Panc1 (cell line): ENCODE data around the gene RTN4IP1. TPM values are rescaled to one million over a fixed set of nuclear protein-coding genes. Genes with fewer than 3 reads are reported as not detected.

Experiments used
- ATAC-seq: fragments of 200-7000 bp; cut with Tn5 transposase; 2 replicates; pipeline ENCODE4 v1.9.1; 2020; ENCODE audit warnings: mild to moderate bottlenecking, moderate library complexity
- BruUV-seq: library from RNA; stranded (reverse); fragments of 400-500 nt; replicated peaks from 2 replicates; lab custom pipeline; 2021; lab: Mats Ljungman, UMichigan
- CTCF ChIA-PET: fragments of 300-600 bp; sonication (Branson Sonifier 250); formaldehyde crosslinking; loops from one replicate; lab custom pipeline; 2022; ENCODE audit warnings: antibody characterized with exemption; lab: Charles Lee
- POLR2A ChIA-PET: fragments of 300-600 bp; sonication (Branson Sonifier 250); formaldehyde crosslinking; loops from one replicate; lab custom pipeline; 2022; ENCODE audit warnings: antibody characterized with exemption; lab: Charles Lee
- DNase-seq: peaks from one replicate; pipeline ENCODE4 v3.0.0-alpha.2; 2010; ENCODE audit warnings: low read depth, low spot score
- H3K27ac ChIP-seq: 2 replicates; pipeline ENCODE4 v1.5.1; 2011; ENCODE audit warnings: mild to moderate bottlenecking, low read length, inconsistent platforms
- H3K27me3 ChIP-seq: fragments of 200-500 bp; sonication (Bioruptor generic); 2 replicates; pipeline ENCODE4 v1.6.0; 2014; ENCODE audit warnings: low read length, inconsistent platforms; ENCODE audit not compliant: control insufficient read depth, insufficient read depth
- H3K36me3 ChIP-seq: fragments of 200-500 bp; sonication (Bioruptor generic); 2 replicates; pipeline ENCODE4 v1.5.1; 2014; ENCODE audit warnings: inconsistent platforms, mild to moderate bottlenecking, low read length, moderate library complexity; ENCODE audit not compliant: control insufficient read depth, insufficient read depth
- H3K4me1 ChIP-seq: 2 replicates; pipeline ENCODE4 v1.5.1; 2011; ENCODE audit warnings: inconsistent platforms, mild to moderate bottlenecking, low read length, moderate library complexity; ENCODE audit not compliant: control insufficient read depth, insufficient read depth
- H3K4me3 ChIP-seq, 2 experiments: 2 replicates each; pipeline ENCODE4 v1.5.1; 2011 to 2012; ENCODE audit warnings: low read depth in 2 of 2, low read length in 2 of 2, mild to moderate bottlenecking in 2 of 2, inconsistent platforms in 1 of 2, moderate library complexity in 1 of 2
- H3K9me3 ChIP-seq: fragments of 200-500 bp; sonication (Bioruptor generic); 2 replicates; pipeline ENCODE4 v1.5.1; 2014; ENCODE audit warnings: low read depth, mild to moderate bottlenecking, inconsistent platforms, low read length, moderate library complexity; ENCODE audit not compliant: control insufficient read depth, insufficient read depth
- CTCF ChIP-seq: fragments of 450-650 bp; IDR thresholded peaks from 2 replicates; pipeline ENCODE4 v1.5.1; 2017; ENCODE audit warnings: mild to moderate bottlenecking
- POLR2AphosphoS5 ChIP-seq: IDR thresholded peaks from 2 replicates; pipeline ENCODE4 v1.6.1; 2012; ENCODE audit warnings: mild to moderate bottlenecking, low read depth, low read length, moderate library complexity
- REST ChIP-seq, 2 experiments: IDR thresholded peaks; 2 replicates each; pipeline ENCODE4 v1.6.1; 2011 to 2012; ENCODE audit warnings: low read depth in 2 of 2, control low read depth in 1 of 2, low read length in 1 of 2, mild to moderate bottlenecking in 1 of 2, moderate library complexity in 1 of 2; ENCODE audit not compliant: insufficient read depth in 1 of 2
- SIN3A ChIP-seq: IDR thresholded peaks from 2 replicates; pipeline ENCODE4 v1.6.1; 2012; ENCODE audit warnings: low read depth, mild to moderate bottlenecking, low read length, moderate library complexity, borderline replicate concordance; ENCODE audit not compliant: insufficient read depth
- TCF7L2 ChIP-seq: IDR thresholded peaks from 2 replicates; pipeline ENCODE4 v1.6.1; 2011; ENCODE audit warnings: mild to moderate bottlenecking, low read depth, low read length, inconsistent platforms
- in situ Hi-C: cut with HindIII; loops from 2 replicates; pipeline ENCODE4 v1.10.0; 2016; ENCODE audit warnings: low sequenced_read_pairs, low pct_unique_long_range_greater_than_20kb
- intact Hi-C: fragments of 100-400 bp; cut with micrococcal nuclease; formaldehyde crosslinking; loops from one replicate; pipeline ENCODE4 v1.10.0; 2022; ENCODE audit not compliant: unreplicated experiment
- total RNA-seq: library from RNA; stranded (reverse); gene quantifications from one replicate; pipeline ENCODE4 v1.2.1, GENCODE V29; 2021; ENCODE audit not compliant: unreplicated experiment

RTN4IP1 gene
- total RNA-seq, 1 experiment from 2014 or later: 9.4 TPM

- no peaks in the 10 kb centered on the region for H3K4me1 ChIP-seq
- BruUV-seq: no TSS peak
- intact Hi-C loops (no loop called here), in situ Hi-C loops (no loop called here)
- ChIA-PET POLR2A (interaction anchor here (0.6 to 1.1 kb wide), 2 partner anchors 15 to 254 kb away, joined by 3 to 7 read pairs; no protein-coding TSS in a partner anchor), CTCF (no interaction called here)
- TF ChIP-seq CTCF (no peak), POLR2AphosphoS5 (no peak), SIN3A (no peak), REST (IDR thresholded peaks at IDR 0.05; ENCODE audit: insufficient read depth in 1 of 2, low read depth in 2 of 2, low read length in 1 of 2) (no peak), TCF7L2 (no peak)
- ATAC-seq: no peak
- DNase-seq: no peak
- H3K36me3 ChIP-seq: peaks cover 16% of the 10 kb centered on the region
- no peak overlapping the region for H3K4me3 ChIP-seq
- no peaks in the 10 kb centered on the region for H3K9me3 ChIP-seq
- H3K27ac ChIP-seq: no peak overlapping the region
- H3K27me3 ChIP-seq: no peaks in the 10 kb centered on the region
Observed at GRCh38 chr6:106534004-106534403, 95.3 kb downstream of the RTN4IP1 start.

- no peak for DNase-seq
- no peak for TF ChIP-seq POLR2AphosphoS5
- no peak for TF ChIP-seq CTCF
- TF ChIP-seq TCF7L2: no peak
- TF ChIP-seq SIN3A: no peak
- no peak for TF ChIP-seq REST (IDR thresholded peaks at IDR 0.05; ENCODE audit: insufficient read depth in 1 of 2, low read depth in 2 of 2, low read length in 1 of 2)
- no peak; the same call in 1 of the 2 replicates for ATAC-seq
- peaks cover 17% of the 10 kb centered on the region for H3K36me3 ChIP-seq
- peaks cover 5% of the 10 kb centered on the region for H3K4me1 ChIP-seq
- no TSS peak for BruUV-seq
- ChIA-PET CTCF (no interaction called here), POLR2A (no interaction called here)
- in situ Hi-C loops: no loop called here
- intact Hi-C loops: no loop called here
- H3K27me3 ChIP-seq: no peaks in the 10 kb centered on the region
- no peak overlapping the region for H3K27ac ChIP-seq
- H3K4me3 ChIP-seq: no peak overlapping the region
- no peaks in the 10 kb centered on the region for H3K9me3 ChIP-seq
Observed at GRCh38 chr6:106533054-106533453, 96.2 kb downstream of the RTN4IP1 start.
